HG02571 (cell line): ENCODE results near the gene DAAM1.

Source experiments
- ATAC-seq: cut with Tn5 transposase; IDR thresholded peaks from one replicate; pipeline ENCODE4 v1.9.1; 2021; ENCODE audit warnings: mild to moderate bottlenecking, moderate library complexity; ENCODE audit not compliant: unreplicated experiment

DAAM1 gene

DNA sequence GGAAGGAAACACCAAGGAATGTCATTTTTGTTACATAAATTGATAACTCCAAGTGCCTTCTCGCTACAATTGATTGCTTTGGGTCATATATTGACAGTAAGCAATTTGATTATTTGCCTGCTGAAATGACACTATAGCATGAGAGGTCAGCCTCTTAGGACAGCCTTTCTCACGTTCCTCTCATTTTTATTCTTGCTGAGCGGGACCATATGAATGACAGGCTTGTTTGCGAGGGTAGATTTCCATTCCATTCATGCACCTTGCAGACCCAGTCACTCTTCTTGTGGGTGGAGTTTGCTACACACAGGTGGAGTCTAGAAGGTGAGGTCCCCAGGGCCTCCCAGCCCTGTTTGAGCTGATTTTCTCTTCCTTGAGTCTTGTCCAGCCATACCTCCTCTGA is 27.3 kb downstream of the DAAM1 start:
- ATAC-seq, result no peak

DNA sequence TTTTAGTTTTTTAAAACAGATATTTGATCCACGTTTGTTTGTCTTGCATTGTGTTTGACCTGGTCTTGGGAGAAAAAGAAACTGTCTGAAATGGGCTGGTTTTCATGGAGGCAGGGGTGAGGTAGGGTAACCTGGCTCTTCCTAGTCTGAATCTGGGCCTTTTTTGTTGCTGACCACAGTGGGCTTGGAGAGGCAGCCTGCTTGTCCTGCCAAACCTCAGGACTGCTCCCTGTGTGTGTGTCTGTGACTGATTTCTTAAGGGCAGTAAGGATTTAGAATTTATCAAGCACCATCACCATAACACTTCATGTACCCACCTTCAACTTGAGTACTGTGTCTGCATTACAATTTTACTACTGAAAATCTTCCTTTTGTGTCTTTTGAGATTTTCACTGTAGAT is 28.5 kb downstream of the DAAM1 start:
- ATAC-seq, result no peak

DNA sequence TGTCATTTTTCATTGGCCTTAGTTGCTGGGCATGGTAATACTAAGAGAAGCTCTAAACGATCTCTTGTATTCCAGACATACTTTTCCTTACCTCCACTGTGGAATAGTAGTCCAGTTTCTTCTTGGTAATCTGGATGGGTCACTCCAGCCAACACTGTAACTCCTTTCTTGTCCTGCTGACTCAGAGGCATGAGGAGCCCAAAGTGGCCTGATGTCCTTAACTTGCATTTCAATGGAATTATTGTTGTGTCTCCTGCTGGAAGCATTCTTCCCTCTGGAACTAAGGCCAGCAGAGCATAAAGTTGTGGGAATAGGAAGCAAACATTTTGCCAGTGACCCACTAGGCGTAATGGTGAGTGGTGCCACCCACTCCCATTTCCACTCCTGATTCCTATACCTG is 33.1 kb downstream of the DAAM1 start:
- no peak for ATAC-seq

DNA sequence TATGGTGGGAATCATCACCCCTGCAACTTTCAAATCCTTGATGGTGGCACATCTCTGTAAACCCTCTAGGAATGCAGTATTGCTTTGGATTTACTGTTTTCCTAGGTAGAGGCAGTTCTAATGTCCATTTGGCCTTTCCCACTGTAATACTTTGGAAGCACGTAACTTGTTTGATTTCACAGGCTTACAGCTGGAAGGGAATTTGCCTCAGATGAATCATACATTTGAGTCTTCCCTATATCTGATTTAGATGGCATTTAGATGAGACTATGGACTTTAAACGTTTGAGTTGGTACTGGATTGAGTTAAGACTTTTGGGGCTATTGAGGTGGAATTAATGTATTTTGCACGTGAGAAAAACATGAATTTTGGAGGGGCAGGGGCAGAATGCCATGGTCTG is 35.9 kb downstream of the DAAM1 start:
- no peak for ATAC-seq

DNA sequence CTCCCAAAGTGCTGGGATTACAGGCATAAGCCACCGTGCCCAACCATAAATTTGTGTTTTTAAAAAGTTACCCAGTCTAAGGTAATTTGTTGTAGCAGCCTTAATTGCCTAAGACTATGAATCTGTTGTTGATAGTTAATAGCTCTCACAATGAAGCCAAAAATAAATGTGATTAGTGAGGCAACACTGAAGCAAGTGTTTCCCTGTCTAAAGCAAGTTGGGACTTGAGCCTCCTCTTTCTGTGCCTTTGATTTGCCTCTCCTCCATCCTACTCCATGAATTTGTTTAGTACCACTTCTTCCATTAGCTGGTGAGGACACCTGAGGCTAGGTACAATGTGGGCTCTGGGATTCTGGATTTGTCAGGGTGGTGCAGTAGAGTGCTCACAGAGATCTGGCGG is 36.8 kb downstream of the DAAM1 start:
- no peak for ATAC-seq

DNA sequence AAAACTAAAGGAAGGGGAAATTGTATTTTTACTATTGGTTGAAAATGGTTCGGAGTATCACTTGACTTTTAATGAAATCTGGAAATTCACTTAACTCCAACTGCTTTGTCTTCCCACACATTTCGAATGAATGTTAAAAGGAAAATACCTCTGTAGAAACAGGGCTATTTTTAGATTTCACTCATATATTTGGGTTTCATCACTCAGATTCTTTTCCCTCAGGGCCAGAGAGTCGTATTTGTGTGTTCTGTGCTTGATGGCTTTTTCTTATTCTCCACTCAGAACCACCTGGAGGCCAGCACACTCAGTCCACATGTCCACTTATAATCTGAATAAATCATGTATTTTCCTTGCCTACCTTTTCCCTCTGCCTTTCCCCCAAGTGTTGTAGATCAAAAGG is 40.0 kb downstream of the DAAM1 start:
- ATAC-seq, result no peak

DNA sequence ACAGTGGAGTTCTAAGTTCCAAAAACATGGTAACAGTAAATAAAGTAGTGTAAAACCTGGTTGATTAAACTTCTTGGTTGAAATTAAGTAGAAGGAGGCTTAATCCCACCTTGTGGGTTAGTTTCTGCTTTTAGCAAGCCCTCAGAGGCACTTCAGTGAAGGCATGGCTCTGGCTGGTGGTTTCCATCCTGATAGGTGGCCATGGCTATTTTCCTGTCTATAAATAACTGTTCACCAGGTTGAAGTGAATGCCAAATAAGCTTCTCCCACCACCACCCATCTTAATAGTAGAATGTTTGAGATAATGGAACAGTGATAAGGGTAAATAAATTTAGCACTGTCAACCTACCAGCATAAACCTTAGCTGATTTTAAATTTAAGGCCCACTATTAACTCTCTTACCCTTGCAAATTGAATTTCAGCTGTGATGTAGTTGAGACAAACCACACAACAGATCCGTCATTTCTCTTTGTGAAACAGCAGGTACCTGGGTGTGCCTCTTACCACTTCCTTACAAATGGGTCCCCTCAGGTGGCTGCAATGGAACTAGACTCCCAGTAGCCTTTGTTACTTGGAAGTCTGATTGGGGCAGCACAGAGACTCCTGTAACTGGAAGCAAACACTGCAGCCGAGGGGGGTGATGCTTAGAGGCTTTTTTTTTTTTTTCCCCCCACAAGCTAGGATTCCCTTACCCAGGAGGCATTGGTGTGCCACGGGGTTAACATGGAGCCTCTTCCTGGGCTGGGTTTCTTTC is 41.4 kb downstream of the DAAM1 start:
- ATAC-seq, result no peak

DNA sequence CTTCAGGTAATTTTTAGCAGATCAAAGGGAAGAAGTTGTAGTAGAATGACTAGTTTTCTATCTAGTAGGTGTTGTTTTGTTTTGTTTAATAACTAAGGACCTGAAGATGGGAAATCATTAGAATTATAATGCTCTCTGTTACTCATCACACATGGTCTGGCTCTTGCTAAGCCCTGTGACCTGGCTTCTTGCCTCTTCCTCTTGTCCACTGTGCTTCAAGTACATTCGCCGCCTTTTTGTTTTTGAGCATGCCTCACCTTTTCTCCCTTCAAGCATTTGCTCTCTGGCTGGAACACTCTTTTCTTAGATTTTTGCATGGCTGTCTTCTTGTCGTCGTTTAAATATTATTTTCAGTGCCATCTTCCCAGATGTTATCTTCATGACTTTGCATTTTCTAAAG is 47.7 kb downstream of the DAAM1 start:
- ATAC-seq, result no peak

DNA sequence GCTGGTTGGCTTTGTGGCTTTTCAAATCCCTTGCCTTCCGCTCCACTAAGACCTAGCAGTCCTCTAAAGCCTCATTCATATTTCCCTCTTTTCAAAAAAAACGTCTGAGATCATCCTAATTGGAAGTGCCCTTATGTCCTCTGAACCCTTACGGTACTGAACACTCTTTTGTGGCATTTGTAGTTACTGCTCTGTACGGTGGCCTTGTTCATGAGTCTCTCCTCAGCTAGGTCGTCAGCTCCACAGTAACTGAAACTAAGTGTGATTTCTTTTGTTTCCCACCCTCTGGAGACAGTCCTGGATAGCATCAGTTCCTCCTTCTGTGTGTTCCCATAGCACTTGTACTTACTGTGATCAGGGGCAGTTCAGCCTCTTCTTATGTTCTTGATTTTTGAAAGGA is 49.7 kb downstream of the DAAM1 start:
- ATAC-seq, result no peak

DNA sequence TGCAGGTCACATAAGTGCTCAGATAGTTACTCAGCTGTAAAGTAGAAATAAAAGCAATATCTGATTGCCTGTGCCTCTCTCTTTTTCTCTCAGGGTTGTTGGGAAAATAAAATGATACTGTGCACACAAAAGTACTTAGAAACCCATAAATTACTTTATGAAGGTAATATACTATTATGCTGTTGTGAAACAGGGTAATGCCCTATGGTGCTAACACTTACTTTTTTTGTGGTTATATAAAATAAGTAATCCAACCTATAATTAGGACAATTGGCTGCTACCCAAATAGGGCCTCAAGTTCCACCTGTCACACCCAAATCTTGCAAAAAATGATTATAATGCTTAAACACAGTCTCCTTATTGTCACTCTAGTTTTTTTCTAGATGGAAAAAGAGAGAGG is 50.6 kb downstream of the DAAM1 start:
- ATAC-seq, result no peak

DNA sequence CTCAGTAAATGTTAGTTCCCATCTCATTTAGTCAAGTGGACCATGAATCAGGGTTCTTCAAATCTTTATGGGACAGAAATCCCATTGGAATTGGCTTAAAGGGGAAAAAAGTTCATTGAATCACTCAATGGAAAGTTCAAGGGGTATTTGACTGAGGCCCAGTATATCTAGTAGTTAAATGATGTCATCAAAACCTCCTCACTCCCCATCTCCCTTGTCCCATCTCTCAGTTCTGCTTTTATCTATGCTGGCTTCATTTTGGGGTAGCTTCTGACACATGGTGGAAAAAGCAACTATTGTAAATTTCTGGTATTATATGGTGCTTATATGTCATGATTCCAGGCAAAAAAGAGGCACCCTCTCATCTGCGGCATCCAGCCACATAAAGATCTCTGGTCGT is 51.9 kb downstream of the DAAM1 start:
- peak; percentile 82 for ATAC-seq

DNA sequence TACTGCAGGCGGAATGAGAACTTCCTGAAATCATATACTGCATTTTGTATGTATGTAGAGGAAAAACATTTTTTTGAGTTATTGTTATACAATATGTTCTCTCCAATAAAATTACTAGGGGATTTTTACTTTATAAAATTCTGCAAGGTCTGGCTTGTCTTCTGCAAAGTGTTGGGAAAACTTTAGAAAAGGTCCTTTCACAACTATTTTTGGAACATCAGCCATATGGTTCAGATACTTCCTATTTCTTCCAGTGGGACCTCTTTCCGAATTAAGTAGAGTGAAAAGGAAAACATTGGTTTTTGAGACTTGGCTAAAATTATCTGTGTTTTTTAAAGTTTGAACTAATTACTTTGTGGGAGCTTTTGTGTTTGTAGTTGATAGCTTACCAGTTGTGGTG is 52.7 kb downstream of the DAAM1 start:
- ATAC-seq, result no peak

DNA sequence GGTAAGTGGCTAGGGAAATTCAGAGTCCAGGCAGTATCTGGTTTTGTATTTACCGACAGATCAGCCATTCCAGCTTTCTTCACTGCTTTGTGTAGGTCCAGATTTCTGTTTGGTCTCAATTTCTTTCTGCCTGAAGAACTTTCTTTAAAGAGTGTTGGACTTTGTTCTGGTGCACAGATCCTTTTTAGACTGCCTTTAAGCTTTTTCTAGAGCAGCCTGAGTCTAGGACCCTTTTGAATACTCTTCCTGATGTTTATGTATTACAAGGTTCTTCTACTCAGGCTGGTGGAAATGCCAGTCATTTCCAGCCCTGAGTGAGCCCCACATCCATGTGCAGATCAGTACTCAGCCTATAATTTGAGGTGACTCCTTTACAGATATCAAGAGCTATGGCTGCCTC is 54.7 kb downstream of the DAAM1 start:
- no peak for ATAC-seq

DNA sequence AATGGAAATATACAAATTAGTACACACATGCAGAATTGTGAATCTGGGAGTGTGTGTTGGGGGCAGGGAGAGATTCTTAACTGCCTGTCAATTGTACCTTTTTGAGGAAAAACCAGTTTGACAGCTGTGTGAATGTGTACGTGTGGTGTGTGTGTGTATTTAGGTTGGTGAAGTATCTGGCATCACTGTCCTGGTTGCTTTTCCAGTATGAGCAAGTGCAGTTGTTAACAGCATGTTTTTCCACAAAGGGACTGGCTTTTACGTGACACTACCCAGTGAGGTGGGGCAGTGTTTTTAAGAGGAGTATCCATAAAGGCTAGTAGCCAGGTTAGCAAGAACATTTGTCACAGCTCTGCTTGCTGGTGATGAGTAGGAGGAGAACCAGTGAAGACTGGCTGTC is 56.1 kb downstream of the DAAM1 start:
- ATAC-seq, result no peak

DNA sequence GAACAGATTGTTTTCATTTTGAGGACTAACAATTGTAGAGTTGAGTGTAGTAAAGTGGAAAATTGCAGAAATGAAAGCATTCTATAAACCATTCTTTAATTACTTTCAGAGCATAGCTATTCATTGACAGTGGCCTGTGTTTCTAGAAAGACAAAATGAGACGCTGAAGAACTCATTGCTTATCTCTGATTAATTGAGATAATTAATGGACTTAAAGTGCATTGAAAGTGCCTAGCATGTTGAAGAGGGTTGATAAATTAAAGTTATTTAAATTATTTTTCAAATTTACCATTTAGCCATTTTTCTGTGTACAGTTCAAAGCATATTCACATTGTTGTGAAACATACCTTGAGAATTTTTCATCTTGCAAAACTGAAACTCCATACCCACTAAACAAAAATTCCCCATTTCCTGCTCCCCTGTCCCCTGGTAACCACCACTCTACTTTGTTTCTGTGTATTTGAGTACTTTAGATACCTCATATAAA is 57.4 kb downstream of the DAAM1 start:
- peak; percentile 65 for ATAC-seq

DNA sequence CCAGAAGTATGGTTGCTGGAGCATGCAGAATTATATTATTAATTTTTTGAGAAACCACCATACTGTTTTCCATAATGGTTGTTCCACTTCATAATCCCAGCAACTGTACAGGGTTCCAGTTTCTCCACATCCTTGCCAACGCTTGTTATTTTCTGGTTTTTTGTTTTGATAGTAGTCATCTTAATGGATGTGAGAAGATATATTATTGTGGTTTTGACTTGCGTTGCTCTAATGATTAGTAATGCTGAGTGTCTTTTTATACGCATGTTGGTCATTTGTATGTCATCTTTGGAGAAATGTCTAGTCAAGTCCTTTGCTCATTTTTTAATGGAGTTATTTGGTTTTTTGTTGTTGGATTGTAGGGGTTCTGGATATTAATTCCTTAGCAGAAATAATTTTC is 58.1 kb downstream of the DAAM1 start:
- no peak for ATAC-seq

DNA sequence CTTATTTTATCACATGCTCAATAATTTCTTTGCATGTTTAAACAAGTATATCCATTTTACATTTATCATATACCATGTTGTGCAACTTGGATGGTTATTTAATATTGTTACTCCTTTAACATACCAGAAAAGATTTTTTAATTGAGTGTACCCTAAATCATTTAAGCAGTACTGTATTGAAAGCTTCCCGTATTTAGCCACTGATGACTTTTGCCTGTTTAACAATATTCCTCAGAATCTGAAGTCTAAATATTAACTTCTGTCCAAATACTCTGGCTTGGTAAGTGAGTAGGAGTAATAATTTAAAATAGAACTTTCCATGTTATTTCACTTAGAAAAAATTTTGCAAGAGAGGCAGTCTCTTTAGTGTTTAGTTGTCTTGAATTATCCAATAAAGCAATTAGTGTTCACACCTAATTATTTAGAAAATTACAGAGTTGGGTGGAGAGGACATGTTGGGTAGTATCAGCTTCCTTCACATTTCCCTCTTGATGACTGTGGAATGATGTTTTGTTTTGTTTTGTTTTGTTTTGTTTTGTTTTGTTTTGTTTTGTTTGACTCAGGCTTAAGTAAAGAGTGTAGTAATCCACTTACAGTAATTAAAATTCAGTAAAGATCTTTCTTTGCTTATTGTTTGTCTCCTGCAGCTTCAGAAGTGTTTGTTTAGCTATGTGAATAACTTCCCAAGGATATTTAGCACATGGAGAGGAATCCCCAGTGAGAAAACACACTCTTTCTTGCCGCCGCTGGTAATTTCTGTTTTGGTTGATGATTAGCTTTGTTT is 59.5 kb downstream of the DAAM1 start:
- ATAC-seq, result no peak

DNA sequence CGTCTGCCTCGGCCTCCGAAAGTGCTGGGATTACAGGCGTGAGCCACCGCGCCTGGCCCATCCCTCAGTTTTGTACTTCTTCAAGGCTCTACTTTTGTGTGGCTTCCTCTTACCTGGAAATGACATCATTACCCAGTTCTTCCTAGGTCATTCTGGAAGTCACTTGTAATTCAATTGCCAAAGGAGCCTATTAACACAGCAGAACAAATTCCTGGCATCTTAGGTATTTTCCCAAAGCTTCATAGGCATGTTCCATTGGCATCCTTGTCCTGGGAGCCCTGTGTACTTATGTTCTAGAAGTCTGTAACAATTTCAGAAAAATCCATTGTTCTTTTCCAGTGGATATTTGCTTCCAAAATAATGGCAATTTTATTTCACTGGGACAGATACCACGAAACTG is 60.6 kb downstream of the DAAM1 start:
- ATAC-seq, result no peak

DNA sequence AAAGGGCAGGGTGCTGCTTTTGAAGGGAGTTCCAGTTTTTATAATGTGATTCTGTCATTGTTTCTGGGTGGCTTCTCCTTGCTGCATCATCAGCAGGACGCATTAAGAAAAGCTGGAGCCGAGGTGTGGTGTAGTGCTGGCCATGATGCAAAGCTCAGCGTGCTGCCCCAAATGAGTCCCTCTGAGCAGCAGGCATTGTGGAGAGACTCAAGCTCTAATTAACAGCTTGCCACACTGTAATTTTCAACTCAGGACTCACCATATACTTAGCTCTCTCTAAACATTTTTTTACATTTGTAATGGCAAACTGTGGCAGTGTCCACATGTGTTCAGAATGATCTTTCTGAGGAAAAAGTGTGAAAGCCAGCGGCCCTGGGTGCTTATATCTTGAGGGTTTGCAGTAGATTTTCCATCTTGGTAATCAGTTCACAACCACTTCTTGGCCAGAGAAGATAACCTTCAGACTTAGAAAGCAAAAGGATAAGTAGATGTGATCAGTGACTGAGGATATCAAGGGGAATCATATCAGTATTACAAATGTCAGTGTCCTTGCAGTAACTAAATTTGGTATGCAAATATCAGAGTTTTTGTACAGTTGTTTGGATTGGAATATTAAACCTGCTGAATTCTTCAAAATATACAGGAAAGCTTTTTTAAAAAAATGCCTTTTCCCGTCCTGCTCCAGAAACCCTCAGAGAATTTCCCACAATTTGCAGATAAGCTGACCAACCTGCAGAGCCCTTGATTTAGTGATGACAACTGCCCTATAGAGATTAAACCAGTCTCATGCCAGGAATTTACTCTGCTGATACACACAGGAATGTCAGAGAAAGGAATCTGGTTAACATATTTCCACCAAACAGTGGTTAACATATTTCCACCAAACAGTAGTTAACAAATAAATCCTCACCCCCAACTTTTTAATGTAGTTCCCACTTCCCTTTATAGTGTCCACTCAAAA is 63.6 kb downstream of the DAAM1 start:
- ATAC-seq, result no peak

DNA sequence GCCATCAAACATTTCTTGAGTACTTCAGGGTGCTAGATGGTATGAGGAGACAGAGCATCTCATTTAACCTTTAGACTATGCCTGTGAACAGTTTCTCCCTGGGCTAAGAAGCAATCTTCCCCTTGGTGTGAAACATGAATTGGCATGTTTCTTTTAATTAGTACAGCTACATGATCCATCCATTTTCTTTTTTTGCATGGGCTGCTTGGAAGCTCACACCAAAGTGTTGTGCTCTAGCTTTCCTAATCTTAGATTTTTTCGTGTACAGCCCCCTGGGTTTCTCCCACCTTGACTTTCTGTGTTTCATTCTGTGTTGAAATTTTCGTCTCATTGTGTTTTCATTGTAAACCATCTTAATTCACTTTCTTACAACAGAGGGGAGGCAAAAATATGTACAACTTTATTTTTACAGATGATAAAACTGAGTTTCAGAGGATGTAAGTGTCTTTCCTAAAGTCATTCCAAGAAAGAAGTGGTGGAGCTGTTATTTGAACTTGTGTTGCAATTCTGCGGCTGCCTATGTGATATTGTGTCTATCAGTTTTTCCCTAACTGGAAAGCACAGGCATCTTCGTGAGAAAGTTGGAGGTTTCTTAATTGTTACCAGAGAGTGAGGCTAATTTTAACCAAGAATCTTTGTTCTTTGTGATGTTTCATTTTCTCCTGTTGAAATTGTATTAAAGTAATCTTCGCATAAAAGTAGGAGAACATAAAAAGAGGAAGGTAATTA is 64.5 kb downstream of the DAAM1 start:
- no peak for ATAC-seq

DNA sequence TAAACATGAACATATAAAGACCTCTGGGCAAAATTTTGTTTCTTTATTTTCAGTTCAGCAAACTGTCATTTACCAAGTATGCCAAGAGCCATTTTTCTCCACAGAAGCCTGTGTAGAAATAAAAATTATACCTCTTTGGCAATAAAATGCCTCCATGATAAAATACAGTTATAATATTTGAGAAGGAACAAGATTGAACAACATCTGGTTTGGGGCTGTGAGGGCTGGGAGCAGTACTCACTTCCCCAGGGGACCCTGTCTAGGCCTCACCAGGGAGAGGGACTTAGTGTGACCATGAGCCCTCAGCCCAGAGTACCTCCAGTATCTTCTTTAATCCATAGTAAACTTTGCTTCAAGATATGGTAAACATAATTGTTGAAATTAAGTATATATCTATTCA is 65.1 kb downstream of the DAAM1 start:
- ATAC-seq, result no peak
